ENCODE measurements around the gene FSCN2. TPM values are rescaled to one million over a fixed set of nuclear protein-coding genes. Genes with fewer than 3 reads are reported as not detected.

The FSCN2 gene
- polyA plus RNA-seq, 1 of the 3 experiments (the other 2 are of a cell fraction), result 2.1 TPM

GRCh38 chr17:81483085-81483861 lies 44.9 kb upstream of the FSCN2 start:
- POLR2A ChIA-PET, result no interaction called here
- WGBS (ENCODE audit: low lambda C conversion rate), result 83% methylated on average over 13 of the region's 29 CpGs

DNA sequence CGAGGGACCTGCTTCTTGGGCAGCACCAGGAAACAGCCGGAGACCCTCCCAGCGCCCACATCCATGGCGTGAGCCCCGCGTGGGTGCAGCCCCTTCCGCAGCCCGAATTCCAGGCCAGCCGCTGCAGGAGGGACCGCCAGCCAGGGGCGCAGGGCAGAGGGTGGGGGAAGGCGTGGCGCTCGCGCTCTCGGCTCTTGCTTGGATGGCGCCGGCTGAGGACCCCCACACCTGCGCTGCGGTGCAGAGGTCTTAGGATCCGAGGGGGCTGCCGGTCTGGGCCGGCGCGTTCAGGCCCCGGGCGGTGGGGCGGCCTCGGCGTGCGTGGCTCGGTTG lies 44.3 kb upstream of the FSCN2 start:
- TF ChIP-seq, protein P1, sequence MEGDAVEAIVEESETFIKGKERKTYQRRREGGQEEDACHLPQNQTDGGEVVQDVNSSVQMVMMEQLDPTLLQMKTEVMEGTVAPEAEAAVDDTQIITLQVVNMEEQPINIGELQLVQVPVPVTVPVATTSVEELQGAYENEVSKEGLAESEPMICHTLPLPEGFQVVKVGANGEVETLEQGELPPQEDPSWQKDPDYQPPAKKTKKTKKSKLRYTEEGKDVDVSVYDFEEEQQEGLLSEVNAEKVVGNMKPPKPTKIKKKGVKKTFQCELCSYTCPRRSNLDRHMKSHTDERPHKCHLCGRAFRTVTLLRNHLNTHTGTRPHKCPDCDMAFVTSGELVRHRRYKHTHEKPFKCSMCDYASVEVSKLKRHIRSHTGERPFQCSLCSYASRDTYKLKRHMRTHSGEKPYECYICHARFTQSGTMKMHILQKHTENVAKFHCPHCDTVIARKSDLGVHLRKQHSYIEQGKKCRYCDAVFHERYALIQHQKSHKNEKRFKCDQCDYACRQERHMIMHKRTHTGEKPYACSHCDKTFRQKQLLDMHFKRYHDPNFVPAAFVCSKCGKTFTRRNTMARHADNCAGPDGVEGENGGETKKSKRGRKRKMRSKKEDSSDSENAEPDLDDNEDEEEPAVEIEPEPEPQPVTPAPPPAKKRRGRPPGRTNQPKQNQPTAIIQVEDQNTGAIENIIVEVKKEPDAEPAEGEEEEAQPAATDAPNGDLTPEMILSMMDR (IDR thresholded peaks at IDR 0.05), result no peak
- TF ChIP-seq NFIC (IDR thresholded peaks at IDR 0.05; ENCODE audit: borderline replicate concordance) (no peak), YY1 (IDR thresholded peaks at IDR 0.05; ENCODE audit: low read depth) (no peak), FOXJ3 (CRISPR knock-in tag; IDR thresholded peaks at IDR 0.05) (no peak), TEAD4 (IDR thresholded peaks at IDR 0.05; ENCODE audit: borderline replicate concordance, insufficient read depth) (no peak), SIN3A (IDR thresholded peaks at IDR 0.05; ENCODE audit: borderline replicate concordance, low read depth, low read length) (no peak), MAX (IDR thresholded peaks at IDR 0.05; ENCODE audit: low read depth) (no peak), MEF2A (IDR thresholded peaks at IDR 0.05; ENCODE audit: borderline replicate concordance, low read depth) (no peak), MXI1 (IDR thresholded peaks at IDR 0.05; ENCODE audit: low read depth, low read length) (no peak)
- Histone ChIP-seq H2AFZ (ENCODE audit: low read depth) (no peak overlapping the region), H3K9ac (no peak overlapping the region), H3K4me2 (peak overlapping the region; percentile 95; the same call in 1 of the 2 replicates), H3K9me3 (no peaks in the 10 kb centered on the region), H3K4me1 (ENCODE audit: control insufficient read depth in 1 of 2, insufficient read depth in 2 of 2, low read depth in 1 of 2, low read length in 1 of 2) (peaks cover 6 to 53% of the 10 kb centered on the region in 2 experiments; a peak in 2 of 4 replicates), H3K9me2 (no peaks in the 10 kb centered on the region), H3F3A (replicated peaks; ENCODE audit: insufficient read depth) (peaks cover 14% of the 10 kb centered on the region), H3K27ac (ENCODE audit: low read depth in 2 of 2, low read length in 1 of 2) (no peak overlapping the region), H3K4me3 (ENCODE audit: low read depth in 2 of 2, low read length in 1 of 2) (0 out of 4 replicates have a peak overlapping the region, but pooled peaks of 1 of the 2 experiments have one; percentile 61), H3K36me3 (replicated peaks in 1 of 2; ENCODE audit: control insufficient read depth in 1 of 2, insufficient read depth in 2 of 2, low read length in 1 of 2) (no peaks in the 10 kb centered on the region), H4K20me1 (ENCODE audit: insufficient read depth) (no peaks in the 10 kb centered on the region), H3K27me3 (ENCODE audit: insufficient read depth) (no peaks in the 10 kb centered on the region), H3K79me2 (ENCODE audit: insufficient read depth) (no peaks in the 10 kb centered on the region)
- POLR2A ChIA-PET, result interaction anchor here (1.0 kb wide), 1 partner anchor 68 kb away, joined by 4 read pairs; the partner anchor contains the start of gene FAAP100
- CTCF ChIA-PET, result interaction anchor here (0.7 to 8.1 kb wide), 51 partner anchors 8 to 378 kb away, joined by 3 to 140 read pairs (median 8); partner anchors contain the start of genes BAHCC1 and SLC38A10
- WGBS (ENCODE audit: low lambda C conversion rate), result 76% methylated on average over 5 of the region's 32 CpGs
- no peak for DNase-seq

More at GRCh38 chr17:81483085-81483861, 44.9 kb upstream of the FSCN2 start:
- H3K4me1 ChIP-seq (ENCODE audit: control insufficient read depth in 1 of 2, insufficient read depth in 2 of 2, low read depth in 1 of 2, low read length in 1 of 2), result peaks cover 3 to 53% of the 10 kb centered on the region in 2 experiments; a peak in 2 of 4 replicates
- H3F3A ChIP-seq (replicated peaks; ENCODE audit: insufficient read depth), result peaks cover 14% of the 10 kb centered on the region
- H3K4me2 ChIP-seq, result no peak overlapping the region
- H3K9me2 ChIP-seq, result no peaks in the 10 kb centered on the region
- no peaks in the 10 kb centered on the region for H3K36me3 ChIP-seq (replicated peaks in 1 of 2; ENCODE audit: control insufficient read depth in 1 of 2, insufficient read depth in 2 of 2, low read length in 1 of 2)
- no peak overlapping the region for H2AFZ ChIP-seq (ENCODE audit: low read depth)
- TF ChIP-seq ZBTB33 (IDR thresholded peaks at IDR 0.05; ENCODE audit: borderline replicate concordance, low read depth) (no peak), MAX (IDR thresholded peaks at IDR 0.05; ENCODE audit: low read depth) (no peak), RXRA (IDR thresholded peaks at IDR 0.05; ENCODE audit: borderline replicate concordance, low read depth) (no peak), RAD21 (IDR thresholded peaks at IDR 0.05; ENCODE audit: low read length) (no peak), POLR2AphosphoS5 (IDR thresholded peaks at IDR 0.05; ENCODE audit: low read depth, low read length) (no peak), EZH2phosphoT487 (IDR thresholded peaks at IDR 0.05; ENCODE audit: borderline replicate concordance, low read depth) (no peak), TEAD4 (IDR thresholded peaks at IDR 0.05; ENCODE audit: borderline replicate concordance, insufficient read depth) (no peak), RCOR1 (IDR thresholded peaks at IDR 0.05; ENCODE audit: low read length) (no peak), TAF1 (IDR thresholded peaks at IDR 0.05; ENCODE audit: borderline replicate concordance, low read depth, low read length) (no peak)
- TF ChIP-seq, protein P2, sequence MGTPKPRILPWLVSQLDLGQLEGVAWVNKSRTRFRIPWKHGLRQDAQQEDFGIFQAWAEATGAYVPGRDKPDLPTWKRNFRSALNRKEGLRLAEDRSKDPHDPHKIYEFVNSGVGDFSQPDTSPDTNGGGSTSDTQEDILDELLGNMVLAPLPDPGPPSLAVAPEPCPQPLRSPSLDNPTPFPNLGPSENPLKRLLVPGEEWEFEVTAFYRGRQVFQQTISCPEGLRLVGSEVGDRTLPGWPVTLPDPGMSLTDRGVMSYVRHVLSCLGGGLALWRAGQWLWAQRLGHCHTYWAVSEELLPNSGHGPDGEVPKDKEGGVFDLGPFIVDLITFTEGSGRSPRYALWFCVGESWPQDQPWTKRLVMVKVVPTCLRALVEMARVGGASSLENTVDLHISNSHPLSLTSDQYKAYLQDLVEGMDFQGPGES (IDR thresholded peaks at IDR 0.05; ENCODE audit: low read depth, low read length), result no peak
- H3K4me3 ChIP-seq (ENCODE audit: low read depth in 2 of 2, low read length in 1 of 2), result no peak overlapping the region
- no peak overlapping the region for H3K9ac ChIP-seq
- H4K20me1 ChIP-seq (ENCODE audit: insufficient read depth), result no peaks in the 10 kb centered on the region
- no peaks in the 10 kb centered on the region for H3K27me3 ChIP-seq (ENCODE audit: insufficient read depth)
- H3K27ac ChIP-seq (ENCODE audit: low read depth in 2 of 2, low read length in 1 of 2), result no peak overlapping the region
- CTCF ChIA-PET, result interaction anchor here (0.7 to 8.1 kb wide), 47 partner anchors 9 to 341 kb away, joined by 3 to 140 read pairs (median 7); partner anchors contain the start of genes BAHCC1 and SLC38A10
- DNase-seq, result no peak
- no peaks in the 10 kb centered on the region for H3K9me3 ChIP-seq
- no peaks in the 10 kb centered on the region for H3K79me2 ChIP-seq (ENCODE audit: insufficient read depth)

All from SK-N-SH (cell line).